Neural cell (in vitro differentiated cells): ENCODE measurements around the gene FBLIM1. TPM values are rescaled to one million over a fixed set of nuclear protein-coding genes. Genes with fewer than 3 reads are reported as not detected.

Experiments used
- H2AFZ ChIP-seq: fragments of 200-600, 300-800 bp; sonication (generic), shearing (Covaris generic); 2 replicates; pipeline ENCODE4 v1.6.0; 2014; ENCODE audit warnings: low read depth, mild to moderate bottlenecking, antibody characterized with exemption, low read length, moderate library complexity
- H3F3A ChIP-seq: fragments of 200-600 bp; shearing (Covaris generic); 2 replicates; pipeline ENCODE4 v1.6.1; 2016; ENCODE audit warnings: mild to moderate bottlenecking, moderate library complexity, mixed read lengths, antibody characterized with exemption, low read length; ENCODE audit not compliant: insufficient read depth, poor library complexity, severe bottlenecking
- H3K27ac ChIP-seq: fragments of 200-600, 300-800 bp; sonication (generic), shearing (Covaris generic); 2 replicates; pipeline ENCODE4 v1.5.1; 2014; ENCODE audit warnings: mild to moderate bottlenecking, low read length, moderate library complexity
- H3K27me3 ChIP-seq: fragments of 300-800, 200-600 bp; sonication (generic), shearing (Covaris generic); 2 replicates; pipeline ENCODE4 v1.6.0; 2014; ENCODE audit warnings: mild to moderate bottlenecking, low read depth, low read length, moderate library complexity; ENCODE audit not compliant: insufficient read depth
- H3K36me3 ChIP-seq: fragments of 300-800, 200-600 bp; sonication (generic), shearing (Covaris generic); 2 replicates; pipeline ENCODE4 v1.5.1; 2014; ENCODE audit warnings: mild to moderate bottlenecking, antibody characterized with exemption, low read length, moderate library complexity; ENCODE audit not compliant: insufficient read depth
- H3K4me2 ChIP-seq: fragments of 300-800, 200-600 bp; sonication (generic), shearing (Covaris generic); 2 replicates; pipeline ENCODE4 v1.6.0; 2014; ENCODE audit warnings: mild to moderate bottlenecking, low read length
- H3K4me3 ChIP-seq: fragments of 300-800, 200-600 bp; sonication (generic), shearing (Covaris generic); 2 replicates; pipeline ENCODE4 v1.5.1; 2014; ENCODE audit warnings: mild to moderate bottlenecking, low read length, moderate library complexity
- H3K79me2 ChIP-seq: fragments of 200-600 bp; shearing (Covaris generic); replicated peaks from 2 replicates; pipeline ENCODE4 v1.6.0; 2014; ENCODE audit warnings: mild to moderate bottlenecking, low read length, moderate library complexity; ENCODE audit not compliant: insufficient read depth
- H3K9ac ChIP-seq: fragments of 300-800, 200-600 bp; sonication (generic), shearing (Covaris generic); 2 replicates; pipeline ENCODE4 v1.6.1; 2016; ENCODE audit warnings: mild to moderate bottlenecking, low read length, mixed read lengths
- H3K9me2 ChIP-seq: fragments of 200-600 bp; shearing (Covaris generic); 2 replicates; pipeline ENCODE4 v1.6.1; 2016; ENCODE audit warnings: mild to moderate bottlenecking, low read length, mixed read lengths; ENCODE audit not compliant: insufficient read depth
- H3K9me3 ChIP-seq: fragments of 200-600, 300-800 bp; sonication (generic), shearing (Covaris generic); 2 replicates; pipeline ENCODE4 v1.6.1; 2016; ENCODE audit warnings: mild to moderate bottlenecking, mixed run types, low read length, moderate library complexity, mixed read lengths
- H4K20me1 ChIP-seq: fragments of 200-600 bp; shearing (Covaris generic); 2 replicates; pipeline ENCODE4 v1.6.1; 2016; ENCODE audit warnings: mild to moderate bottlenecking, mixed run types; ENCODE audit not compliant: insufficient read depth
- EZH2 ChIP-seq: fragments of 200-600, 300-800 bp; shearing (Covaris generic), sonication (generic); IDR thresholded peaks from 2 replicates; pipeline ENCODE4 v1.6.1; 2014; ENCODE audit warnings: antibody characterized with exemption, low read length, borderline replicate concordance, mild to moderate bottlenecking; ENCODE audit not compliant: insufficient read depth, poor library complexity, severe bottlenecking
- MXI1 ChIP-seq: fragments of 450-650 bp; conservative IDR thresholded peaks from 2 replicates; pipeline ENCODE4 v1.6.1; 2014; ENCODE audit warnings: antibody characterized with exemption, mild to moderate bottlenecking; ENCODE audit not compliant: poor library complexity, severe bottlenecking
- POLR2AphosphoS5 ChIP-seq: IDR thresholded peaks from 2 replicates; pipeline ENCODE4 v1.6.1; 2012
- SMC3 ChIP-seq: fragments of 450-650 bp; conservative IDR thresholded peaks from 2 replicates; pipeline ENCODE4 v1.6.1; 2014; ENCODE audit warnings: antibody characterized with exemption, mild to moderate bottlenecking, moderate library complexity; ENCODE audit not compliant: poor library complexity
- TAF1 ChIP-seq: IDR thresholded peaks from 2 replicates; pipeline ENCODE4 v1.6.1; 2012; ENCODE audit warnings: low read depth
- polyA plus RNA-seq: library from polyadenylated mRNA; depleted of rRNA; stranded (reverse); fragments of >200 nt; gene quantifications from 2 replicates; pipeline ENCODE4 v1.2.3, GENCODE V29; 2014
- TF ChIP-seq, protein P1 (sequence below): fragments of 450-650 bp; IDR thresholded peaks from 2 replicates; pipeline ENCODE4 v1.5.1; 2014; ENCODE audit warnings: antibody characterized with exemption, mild to moderate bottlenecking, moderate library complexity; ENCODE audit not compliant: poor library complexity, severe bottlenecking
- TF ChIP-seq, protein P2 (sequence below): IDR thresholded peaks from 2 replicates; pipeline ENCODE4 v1.6.1; 2012; ENCODE audit warnings: borderline replicate concordance

FBLIM1 gene
- polyA plus RNA-seq, 1 donor from 2014 or later, result 24.9 TPM

DNA sequence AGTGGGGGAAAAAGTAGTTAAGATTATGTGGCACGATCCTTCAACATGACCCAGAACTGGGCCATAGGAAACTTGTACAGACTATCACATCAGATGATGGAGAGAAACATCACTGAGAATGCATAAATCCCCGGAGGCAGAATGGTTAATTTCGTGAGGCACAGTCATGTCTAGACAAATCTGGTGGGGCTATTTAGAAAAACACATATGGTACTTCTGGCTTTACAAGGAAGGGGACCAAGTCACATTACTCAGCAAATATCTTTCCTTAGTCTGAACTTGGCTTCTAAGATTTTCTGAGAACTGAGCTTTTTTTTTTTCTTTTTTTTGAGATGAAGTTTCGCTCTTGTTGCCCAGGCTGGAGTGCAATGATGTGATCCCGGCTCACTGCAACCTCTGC lies 58.1 kb downstream of the FBLIM1 start:
- no peak overlapping the region for H3K27ac ChIP-seq

DNA sequence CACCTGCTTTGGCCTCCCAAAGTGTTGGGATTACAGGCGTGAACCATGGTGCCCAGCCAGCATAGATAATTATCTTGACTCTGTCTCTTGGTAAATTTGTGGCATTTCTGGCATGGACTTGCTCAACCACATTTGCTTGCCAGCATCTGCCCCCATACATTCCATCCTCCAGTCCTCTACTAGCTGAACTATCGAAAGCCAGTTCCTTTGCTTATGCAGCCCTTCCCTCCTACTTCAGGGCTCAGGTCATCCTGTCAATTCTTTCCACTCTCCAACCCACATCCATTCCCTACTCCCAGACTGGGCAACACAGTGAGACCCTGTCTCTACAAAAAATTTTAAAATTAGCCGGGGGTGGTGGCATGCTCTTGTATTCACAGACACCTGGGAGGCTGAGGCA lies 61.9 kb downstream of the FBLIM1 start:
- H3K4me3 ChIP-seq, result no peak overlapping the region
- no peaks in the 10 kb centered on the region for H3K36me3 ChIP-seq
- H3K27me3 ChIP-seq, result no peaks in the 10 kb centered on the region
- H3K27ac ChIP-seq, result no peak overlapping the region
- no peaks in the 10 kb centered on the region for H3K9me2 ChIP-seq
- no peak for TF ChIP-seq POLR2AphosphoS5
- no peak for TF ChIP-seq SMC3
- no peak for TF ChIP-seq EZH2
- TF ChIP-seq, protein P1, sequence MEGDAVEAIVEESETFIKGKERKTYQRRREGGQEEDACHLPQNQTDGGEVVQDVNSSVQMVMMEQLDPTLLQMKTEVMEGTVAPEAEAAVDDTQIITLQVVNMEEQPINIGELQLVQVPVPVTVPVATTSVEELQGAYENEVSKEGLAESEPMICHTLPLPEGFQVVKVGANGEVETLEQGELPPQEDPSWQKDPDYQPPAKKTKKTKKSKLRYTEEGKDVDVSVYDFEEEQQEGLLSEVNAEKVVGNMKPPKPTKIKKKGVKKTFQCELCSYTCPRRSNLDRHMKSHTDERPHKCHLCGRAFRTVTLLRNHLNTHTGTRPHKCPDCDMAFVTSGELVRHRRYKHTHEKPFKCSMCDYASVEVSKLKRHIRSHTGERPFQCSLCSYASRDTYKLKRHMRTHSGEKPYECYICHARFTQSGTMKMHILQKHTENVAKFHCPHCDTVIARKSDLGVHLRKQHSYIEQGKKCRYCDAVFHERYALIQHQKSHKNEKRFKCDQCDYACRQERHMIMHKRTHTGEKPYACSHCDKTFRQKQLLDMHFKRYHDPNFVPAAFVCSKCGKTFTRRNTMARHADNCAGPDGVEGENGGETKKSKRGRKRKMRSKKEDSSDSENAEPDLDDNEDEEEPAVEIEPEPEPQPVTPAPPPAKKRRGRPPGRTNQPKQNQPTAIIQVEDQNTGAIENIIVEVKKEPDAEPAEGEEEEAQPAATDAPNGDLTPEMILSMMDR, result no peak
- H4K20me1 ChIP-seq, result no peaks in the 10 kb centered on the region
- H3K79me2 ChIP-seq, result no peaks in the 10 kb centered on the region
- no peak overlapping the region for H2AFZ ChIP-seq
- no peak overlapping the region for H3K9ac ChIP-seq
- no peaks in the 10 kb centered on the region for H3K9me3 ChIP-seq
- no peaks in the 10 kb centered on the region for H3F3A ChIP-seq
- H3K4me2 ChIP-seq, result no peak overlapping the region

More for the DNA sequence above, 58.1 kb downstream of the FBLIM1 start:
- Histone ChIP-seq H4K20me1 (no peaks in the 10 kb centered on the region), H3K4me3 (no peak overlapping the region), H3K4me2 (no peak overlapping the region), H3K27me3 (no peaks in the 10 kb centered on the region), H2AFZ (no peak overlapping the region), H3F3A (no peaks in the 10 kb centered on the region), H3K9me3 (no peaks in the 10 kb centered on the region), H3K79me2 (no peaks in the 10 kb centered on the region), H3K9ac (no peak overlapping the region), H3K36me3 (no peaks in the 10 kb centered on the region), H3K9me2 (no peaks in the 10 kb centered on the region)
- TF ChIP-seq, protein P1, result no peak
- no peak for TF ChIP-seq SMC3
- no peak for TF ChIP-seq TAF1
- TF ChIP-seq MXI1, result no peak
- TF ChIP-seq, protein P2, sequence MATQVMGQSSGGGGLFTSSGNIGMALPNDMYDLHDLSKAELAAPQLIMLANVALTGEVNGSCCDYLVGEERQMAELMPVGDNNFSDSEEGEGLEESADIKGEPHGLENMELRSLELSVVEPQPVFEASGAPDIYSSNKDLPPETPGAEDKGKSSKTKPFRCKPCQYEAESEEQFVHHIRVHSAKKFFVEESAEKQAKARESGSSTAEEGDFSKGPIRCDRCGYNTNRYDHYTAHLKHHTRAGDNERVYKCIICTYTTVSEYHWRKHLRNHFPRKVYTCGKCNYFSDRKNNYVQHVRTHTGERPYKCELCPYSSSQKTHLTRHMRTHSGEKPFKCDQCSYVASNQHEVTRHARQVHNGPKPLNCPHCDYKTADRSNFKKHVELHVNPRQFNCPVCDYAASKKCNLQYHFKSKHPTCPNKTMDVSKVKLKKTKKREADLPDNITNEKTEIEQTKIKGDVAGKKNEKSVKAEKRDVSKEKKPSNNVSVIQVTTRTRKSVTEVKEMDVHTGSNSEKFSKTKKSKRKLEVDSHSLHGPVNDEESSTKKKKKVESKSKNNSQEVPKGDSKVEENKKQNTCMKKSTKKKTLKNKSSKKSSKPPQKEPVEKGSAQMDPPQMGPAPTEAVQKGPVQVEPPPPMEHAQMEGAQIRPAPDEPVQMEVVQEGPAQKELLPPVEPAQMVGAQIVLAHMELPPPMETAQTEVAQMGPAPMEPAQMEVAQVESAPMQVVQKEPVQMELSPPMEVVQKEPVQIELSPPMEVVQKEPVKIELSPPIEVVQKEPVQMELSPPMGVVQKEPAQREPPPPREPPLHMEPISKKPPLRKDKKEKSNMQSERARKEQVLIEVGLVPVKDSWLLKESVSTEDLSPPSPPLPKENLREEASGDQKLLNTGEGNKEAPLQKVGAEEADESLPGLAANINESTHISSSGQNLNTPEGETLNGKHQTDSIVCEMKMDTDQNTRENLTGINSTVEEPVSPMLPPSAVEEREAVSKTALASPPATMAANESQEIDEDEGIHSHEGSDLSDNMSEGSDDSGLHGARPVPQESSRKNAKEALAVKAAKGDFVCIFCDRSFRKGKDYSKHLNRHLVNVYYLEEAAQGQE, result no peak
